ENCODE data around the gene BEND7. TPM values are rescaled to one million over a fixed set of nuclear protein-coding genes. Genes with fewer than 3 reads are reported as not detected.

The BEND7 gene
- total and polyA plus RNA-seq, 9 of the 15 experiments (the other 6 are each of a cell fraction or from before 2014, with no cell fraction given), result 1.3 to 11.4 (median 5.2) TPM

DNA sequence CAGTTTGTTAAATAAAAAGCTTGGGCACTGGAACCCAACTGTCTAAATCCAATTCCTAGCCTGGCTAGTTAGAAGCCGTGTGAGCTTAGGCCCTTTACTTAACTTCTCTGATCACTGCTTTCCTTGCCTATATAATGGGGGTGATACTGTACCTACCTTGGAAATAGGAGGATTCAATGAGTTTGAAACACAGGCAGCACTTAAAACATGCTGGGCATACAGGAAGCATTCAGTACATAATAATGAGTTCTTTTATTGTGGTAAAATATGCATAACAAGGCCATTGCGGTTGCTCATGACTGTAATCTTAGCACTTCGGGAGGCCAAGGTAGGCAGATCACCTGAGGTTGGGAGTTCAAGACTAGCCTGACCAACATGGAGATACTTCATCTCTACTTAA lies 133.3 kb downstream of the BEND7 start (continued):
- TF ChIP-seq THRAP3 (IDR thresholded peaks at IDR 0.05; ENCODE audit: borderline replicate concordance) (no peak), SMAD3 (CRISPR knock-in tag; conservative IDR thresholded peaks at IDR 0.05) (no peak), ZZZ3 (IDR thresholded peaks at IDR 0.05) (no peak), NFIX (CRISPR knock-in tag; IDR thresholded peaks at IDR 0.05; ENCODE audit: low read depth) (no peak)

DNA sequence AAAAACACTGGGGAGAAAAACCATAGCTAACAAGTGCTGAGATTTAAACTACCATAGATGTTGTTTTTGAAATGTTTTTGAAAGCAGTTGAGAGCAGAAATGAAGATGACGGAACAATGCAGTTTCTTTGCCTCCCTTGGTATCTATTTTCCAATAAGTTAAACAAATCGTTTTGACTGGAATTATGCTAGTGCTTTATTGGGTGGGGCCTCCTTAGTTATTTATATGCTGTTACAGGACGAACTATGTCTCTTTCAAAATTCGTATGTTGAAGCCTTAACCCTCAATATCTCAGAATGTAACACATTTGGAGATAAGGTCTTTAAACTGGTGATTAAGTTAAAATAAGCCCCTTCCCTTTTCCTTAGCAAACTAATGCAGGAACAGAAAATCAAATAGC lies 135.2 kb downstream of the BEND7 start:
- FAIRE-seq (no peak), DNase-seq (ENCODE audit: extremely low read depth in 1 of 4, low spot score in 3 of 4) (no peak), ATAC-seq (no peak)
- Histone ChIP-seq H3K4me2 (ENCODE audit: insufficient read depth, low read length) (no peak overlapping the region), H4K20me1 (replicated peaks; ENCODE audit: control insufficient read depth, insufficient read depth, low read length) (no peaks in the 10 kb centered on the region), H2AFZ (ENCODE audit: low read depth, low read length) (peak overlapping the region; percentile 41; the same call in 1 of the 2 replicates), H3K9ac (ENCODE audit: insufficient read depth in 1 of 2, low read depth in 2 of 2, low read length in 2 of 2) (no peak overlapping the region), H3K4me3 (no peak overlapping the region), H3K27me3 (ENCODE audit: control insufficient read depth in 2 of 2, insufficient read depth in 2 of 2, low read length in 2 of 2) (no peaks in the 10 kb centered on the region), H3K9me1 (ENCODE audit: control insufficient read depth, insufficient read depth, low read length) (no peaks in the 10 kb centered on the region), H3K79me2 (ENCODE audit: control insufficient read depth, insufficient read depth, low read length) (no peaks in the 10 kb centered on the region), H3K9me3 (replicated peaks; ENCODE audit: control insufficient read depth, insufficient read depth, low read depth, low read length) (no peaks in the 10 kb centered on the region), H3K36me3 (ENCODE audit: control insufficient read depth, insufficient read depth, low read length) (no peaks in the 10 kb centered on the region), H3K4me1 (replicated peaks in 1 of 2; ENCODE audit: control insufficient read depth in 2 of 2, insufficient read depth in 2 of 2, low read length in 2 of 2) (peaks cover 0 to 10% of the 10 kb centered on the region in 2 experiments; a peak in 3 of 5 replicates), H3K27ac (ENCODE audit: extremely low read depth, low read depth, low read length) (no peak overlapping the region)
- intact Hi-C loops (cut with micrococcal nuclease) (no loop called here), in situ Hi-C loops (cut with MboI) (no loop called here)
- ChIA-PET CTCF (ENCODE audit: low intra/inter-chr PET ratio) (no interaction called here), POLR2A (interaction anchor here (0.7 kb wide), 1 partner anchor 11 kb away, joined by 3 read pairs; no protein-coding TSS in a partner anchor)
- 25% methylated on average over 4 of the region's 4 CpGs for WGBS (ENCODE audit: insufficient coverage, low coverage, missing lambda C conversion rate)
- no TSS peak for BruUV-seq (replicated peaks)
- TF ChIP-seq ZBTB7A (IDR thresholded peaks at IDR 0.05; ENCODE audit: borderline replicate concordance, control insufficient read depth, low read depth, low read length), result no peak
- no peak for TF ChIP-seq ETV1 (tag; conservative IDR thresholded peaks at IDR 0.05; ENCODE audit: low read depth)
- TF ChIP-seq RBM22 (IDR thresholded peaks at IDR 0.05; ENCODE audit: low read depth, low read length, poor library complexity, severe bottlenecking), result no peak
- TF ChIP-seq RBM17 (IDR thresholded peaks at IDR 0.05; ENCODE audit: borderline replicate concordance, low read depth, low read length), result no peak
- TF ChIP-seq, protein P1, sequence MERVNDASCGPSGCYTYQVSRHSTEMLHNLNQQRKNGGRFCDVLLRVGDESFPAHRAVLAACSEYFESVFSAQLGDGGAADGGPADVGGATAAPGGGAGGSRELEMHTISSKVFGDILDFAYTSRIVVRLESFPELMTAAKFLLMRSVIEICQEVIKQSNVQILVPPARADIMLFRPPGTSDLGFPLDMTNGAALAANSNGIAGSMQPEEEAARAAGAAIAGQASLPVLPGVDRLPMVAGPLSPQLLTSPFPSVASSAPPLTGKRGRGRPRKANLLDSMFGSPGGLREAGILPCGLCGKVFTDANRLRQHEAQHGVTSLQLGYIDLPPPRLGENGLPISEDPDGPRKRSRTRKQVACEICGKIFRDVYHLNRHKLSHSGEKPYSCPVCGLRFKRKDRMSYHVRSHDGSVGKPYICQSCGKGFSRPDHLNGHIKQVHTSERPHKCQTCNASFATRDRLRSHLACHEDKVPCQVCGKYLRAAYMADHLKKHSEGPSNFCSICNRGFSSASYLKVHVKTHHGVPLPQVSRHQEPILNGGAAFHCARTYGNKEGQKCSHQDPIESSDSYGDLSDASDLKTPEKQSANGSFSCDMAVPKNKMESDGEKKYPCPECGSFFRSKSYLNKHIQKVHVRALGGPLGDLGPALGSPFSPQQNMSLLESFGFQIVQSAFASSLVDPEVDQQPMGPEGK (CRISPR knock-in tag; IDR thresholded peaks at IDR 0.05; ENCODE audit: borderline replicate concordance), result no peak
- no peak for TF ChIP-seq CBX1 (IDR thresholded peaks at IDR 0.05; ENCODE audit: low read depth)
- TF ChIP-seq GABPB2 (CRISPR knock-in tag; conservative IDR thresholded peaks at IDR 0.05), result no peak
- TF ChIP-seq, protein P2, sequence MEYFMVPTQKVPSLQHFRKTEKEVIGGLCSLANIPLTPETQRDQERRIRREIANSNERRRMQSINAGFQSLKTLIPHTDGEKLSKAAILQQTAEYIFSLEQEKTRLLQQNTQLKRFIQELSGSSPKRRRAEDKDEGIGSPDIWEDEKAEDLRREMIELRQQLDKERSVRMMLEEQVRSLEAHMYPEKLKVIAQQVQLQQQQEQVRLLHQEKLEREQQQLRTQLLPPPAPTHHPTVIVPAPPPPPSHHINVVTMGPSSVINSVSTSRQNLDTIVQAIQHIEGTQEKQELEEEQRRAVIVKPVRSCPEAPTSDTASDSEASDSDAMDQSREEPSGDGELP (CRISPR knock-in tag; IDR thresholded peaks at IDR 0.05; ENCODE audit: borderline replicate concordance), result no peak
- TF ChIP-seq HSF4 (CRISPR knock-in tag; IDR thresholded peaks at IDR 0.05; ENCODE audit: borderline replicate concordance), result no peak
- TF ChIP-seq RNF2 (IDR thresholded peaks at IDR 0.05), result no peak
- TF ChIP-seq PTRF (tag; IDR thresholded peaks at IDR 0.05), result no peak
- TF ChIP-seq, protein P3, sequence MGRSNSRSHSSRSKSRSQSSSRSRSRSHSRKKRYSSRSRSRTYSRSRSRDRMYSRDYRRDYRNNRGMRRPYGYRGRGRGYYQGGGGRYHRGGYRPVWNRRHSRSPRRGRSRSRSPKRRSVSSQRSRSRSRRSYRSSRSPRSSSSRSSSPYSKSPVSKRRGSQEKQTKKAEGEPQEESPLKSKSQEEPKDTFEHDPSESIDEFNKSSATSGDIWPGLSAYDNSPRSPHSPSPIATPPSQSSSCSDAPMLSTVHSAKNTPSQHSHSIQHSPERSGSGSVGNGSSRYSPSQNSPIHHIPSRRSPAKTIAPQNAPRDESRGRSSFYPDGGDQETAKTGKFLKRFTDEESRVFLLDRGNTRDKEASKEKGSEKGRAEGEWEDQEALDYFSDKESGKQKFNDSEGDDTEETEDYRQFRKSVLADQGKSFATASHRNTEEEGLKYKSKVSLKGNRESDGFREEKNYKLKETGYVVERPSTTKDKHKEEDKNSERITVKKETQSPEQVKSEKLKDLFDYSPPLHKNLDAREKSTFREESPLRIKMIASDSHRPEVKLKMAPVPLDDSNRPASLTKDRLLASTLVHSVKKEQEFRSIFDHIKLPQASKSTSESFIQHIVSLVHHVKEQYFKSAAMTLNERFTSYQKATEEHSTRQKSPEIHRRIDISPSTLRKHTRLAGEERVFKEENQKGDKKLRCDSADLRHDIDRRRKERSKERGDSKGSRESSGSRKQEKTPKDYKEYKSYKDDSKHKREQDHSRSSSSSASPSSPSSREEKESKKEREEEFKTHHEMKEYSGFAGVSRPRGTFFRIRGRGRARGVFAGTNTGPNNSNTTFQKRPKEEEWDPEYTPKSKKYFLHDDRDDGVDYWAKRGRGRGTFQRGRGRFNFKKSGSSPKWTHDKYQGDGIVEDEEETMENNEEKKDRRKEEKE (IDR thresholded peaks at IDR 0.05; ENCODE audit: borderline replicate concordance in 1 of 2, control insufficient read depth in 1 of 2, low read depth in 2 of 2, low read length in 1 of 2), result no peak

All from K562 (cell line).